B cell (primary cell): ENCODE data around the gene SOCS3. TPM values are rescaled to one million over a fixed set of nuclear protein-coding genes. Genes with fewer than 3 reads are reported as not detected.

Experiments
- ATAC-seq: fragments of 200-7000 bp; cut with Tn5 transposase; one replicate; pipeline ENCODE4 v1.10.0; 2021; ENCODE audit warnings: low read depth, mild to moderate bottlenecking, moderate number of reproducible peaks, moderate library complexity
- CTCF ChIA-PET: fragments of 350-600 bp; sonication (Branson Sonifier 250); formaldehyde crosslinking; loops from one replicate; lab custom pipeline; 2021; ENCODE audit warnings: antibody characterized with exemption, inconsistent platforms; lab: Charles Lee
- POLR2A ChIA-PET: fragments of 350-600 bp; sonication (Branson Sonifier 250); formaldehyde crosslinking; loops from one replicate; lab custom pipeline; 2021; ENCODE audit warnings: antibody characterized with exemption; lab: Charles Lee
- DNase-seq: peaks from one replicate; pipeline ENCODE4 v3.0.0; 2013
- H2AFZ ChIP-seq: 2 replicates; pipeline ENCODE4 v1.6.1; 2012; ENCODE audit warnings: mild to moderate bottlenecking, low read depth, low read length; ENCODE audit not compliant: insufficient read depth, poor library complexity, severe bottlenecking
- H3K27ac ChIP-seq, 2 donors: 1 replicate in 1 of 2; 2 replicates in 1 of 2; pipeline ENCODE4 v1.5.1; 2012 to 2013; ENCODE audit warnings: low read length in 2 of 2, mild to moderate bottlenecking in 2 of 2, moderate library complexity in 1 of 2
- H3K27me3 ChIP-seq, 4 experiments: fragments of 200-600 bp in 1 of 4; sonication (generic) in 1 of 4; replicated peaks in 1 of 4; 1 replicate in 2 of 4; 2 replicates in 2 of 4; pipeline versions ENCODE4 v1.6.1 to v1.7.0; 2013 to 2016; ENCODE audit warnings: low read length in 3 of 4, mild to moderate bottlenecking in 2 of 4, mixed read lengths in 1 of 4, moderate library complexity in 1 of 4; ENCODE audit not compliant: insufficient read depth in 4 of 4, control insufficient read depth in 3 of 4; ENCODE audit errors: control extremely low read depth in 1 of 4
- H3K36me3 ChIP-seq, 2 experiments: replicated peaks in 1 of 2; 1 replicate in 1 of 2; 2 replicates in 1 of 2; pipeline versions ENCODE4 v1.6.1 to v1.7.1; 2013; ENCODE audit warnings: low read length in 1 of 2; ENCODE audit not compliant: insufficient read depth in 2 of 2, control insufficient read depth in 1 of 2; ENCODE audit errors: control extremely low read depth in 1 of 2, extremely low read depth in 1 of 2
- H3K4me1 ChIP-seq, 2 donors: fragments of 200-600 bp in 1 of 2; sonication (generic) in 1 of 2; 1 replicate in 1 of 2; 2 replicates in 1 of 2; pipeline versions ENCODE4 v1.5.1 to v1.6.1; 2013 to 2017; ENCODE audit warnings: low read length in 2 of 2; ENCODE audit not compliant: control insufficient read depth in 2 of 2, insufficient read depth in 2 of 2
- H3K4me2 ChIP-seq: replicated peaks from 2 replicates; pipeline ENCODE3; 2012; ENCODE audit warnings: mild to moderate bottlenecking, low read depth, low read length; ENCODE audit not compliant: poor library complexity, severe bottlenecking
- H3K4me3 ChIP-seq, 5 experiments: fragments of 200-600 bp in 1 of 5; sonication (generic) in 1 of 5; 1 replicate in 3 of 5; 2 replicates in 2 of 5; pipeline versions ENCODE4 v1.5.1 to v1.7.0; 2011 to 2016; ENCODE audit warnings: low read length in 4 of 5, mild to moderate bottlenecking in 4 of 5, low read depth in 2 of 5, control low read depth in 1 of 5, moderate library complexity in 1 of 5; ENCODE audit not compliant: insufficient read depth in 1 of 5; ENCODE audit errors: control extremely low read depth in 1 of 5, extremely low read depth in 1 of 5
- H3K79me2 ChIP-seq: fragments of 200-600 bp; sonication (generic); one replicate; pipeline ENCODE4 v1.6.0; 2016; ENCODE audit warnings: low read length; ENCODE audit not compliant: control insufficient read depth, insufficient read depth
- H3K9ac ChIP-seq: fragments of 200-600 bp; sonication (generic); 2 replicates; pipeline ENCODE4 v1.6.1; 2017; ENCODE audit warnings: mild to moderate bottlenecking, low read length, moderate library complexity
- H3K9me3 ChIP-seq, 3 donors: one replicate each; pipeline versions ENCODE4 v1.6.1 to v1.7.1; 2013; ENCODE audit warnings: low read length in 2 of 3; ENCODE audit not compliant: control insufficient read depth in 2 of 3, insufficient read depth in 1 of 3; ENCODE audit errors: control extremely low read depth in 1 of 3
- H4K20me1 ChIP-seq: 2 replicates; pipeline ENCODE4 v1.6.0; 2012; ENCODE audit warnings: mild to moderate bottlenecking, low read length; ENCODE audit not compliant: insufficient read depth, control insufficient read depth, poor library complexity, severe bottlenecking
- H3K27ac Mint-ChIP-seq: one replicate; pipeline ENCODE4 v1.8.0; 2021; ENCODE audit warnings: mixed read lengths
- H3K27me3 Mint-ChIP-seq: one replicate; pipeline ENCODE4 v1.8.0; 2021; ENCODE audit warnings: mixed read lengths
- H3K4me1 Mint-ChIP-seq: one replicate; pipeline ENCODE4 v1.8.0; 2021; ENCODE audit warnings: mixed read lengths
- H3K4me3 Mint-ChIP-seq: one replicate; pipeline ENCODE4 v1.8.0; 2021; ENCODE audit warnings: mixed read lengths
- H3K9me3 Mint-ChIP-seq: one replicate; pipeline ENCODE4 v1.8.0; 2022; ENCODE audit warnings: mixed read lengths; ENCODE audit not compliant: insufficient read depth
- EZH2 ChIP-seq: IDR thresholded peaks from 2 replicates; pipeline ENCODE4 v1.6.1; 2012; ENCODE audit warnings: borderline replicate concordance, low read depth, mild to moderate bottlenecking, moderate library complexity, low read length; ENCODE audit not compliant: insufficient read depth, poor library complexity, severe bottlenecking
- WGBS: methylation state at CpG from one replicate; pipeline ENCODE4 v1.1.5; 2013; ENCODE audit warnings: missing lambda C conversion rate; ENCODE audit not compliant: insufficient coverage; 5-methylcytosine and 5-hydroxymethylcytosine counted together
- intact Hi-C: fragments of 100-400 bp; cut with micrococcal nuclease; formaldehyde crosslinking; loops from one replicate; pipeline ENCODE4 v1.10.0; 2022
- polyA plus RNA-seq: library from polyadenylated mRNA; depleted of rRNA; stranded (reverse); fragments of >200 nt; gene quantifications from 2 replicates; pipeline ENCODE4 v1.2.3, GENCODE V29; 2012
- total RNA-seq, 2 donors: library from RNA; stranded (reverse); fragments of 120-200 nt in 1 of 2; gene quantifications; 1 replicate in 1 of 2; 2 replicates in 1 of 2; pipeline versions ENCODE4 v1.2.3 to v1.2.4, GENCODE V29; 2013 to 2022
- TF ChIP-seq, protein P1 (sequence below): fragments of 200-600 bp; IDR thresholded peaks from one replicate; pipeline ENCODE4 v1.8.0; 2022; ENCODE audit warnings: antibody characterized with exemption, mild to moderate bottlenecking

Gene SOCS3
- total and polyA plus RNA-seq, 2 donors (not counting 1 experiment from before 2014, with no cell fraction given) = 41.8 to 67.6 TPM

DNA sequence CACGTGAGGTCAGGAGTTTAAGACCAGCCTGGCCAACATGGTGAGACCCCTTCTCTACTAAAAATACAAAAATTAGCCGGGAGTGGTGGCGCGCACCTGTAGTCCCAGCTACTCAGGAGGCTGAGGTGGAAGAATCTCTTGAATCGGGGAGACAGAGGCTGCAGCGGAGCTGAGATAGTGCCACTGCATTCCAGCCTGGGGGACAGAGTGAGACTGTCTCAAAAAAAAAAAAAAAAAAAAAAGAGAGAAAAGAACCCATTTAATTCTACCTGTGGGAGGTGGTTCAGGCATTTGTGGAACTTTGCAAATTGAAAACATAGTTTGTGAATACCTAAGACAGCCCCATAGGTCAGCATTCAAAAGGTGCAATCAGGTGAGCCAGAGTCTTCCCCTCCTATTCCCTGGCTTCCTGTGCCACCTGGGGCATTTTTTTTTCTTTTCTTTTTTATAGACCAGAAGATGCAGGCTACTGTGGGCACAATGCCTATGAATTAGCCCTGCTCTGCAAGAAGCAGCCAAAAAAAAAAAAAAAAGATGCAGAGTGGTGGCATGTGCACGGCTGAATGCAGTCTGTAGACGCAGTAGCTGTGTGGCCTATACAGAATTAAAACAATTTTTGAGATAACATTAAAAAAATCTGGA lies 9.1 kb upstream of the SOCS3 start:
- Histone ChIP-seq H3K9ac (no peak overlapping the region), H3K9me3 (peaks cover 0 to 4% (median 0%) of the 10 kb centered on the region in 3 donors), H3K4me3 (no peak overlapping the region), H3K27ac (no peak overlapping the region), H3K79me2 (no peaks in the 10 kb centered on the region), H3K36me3 (no peaks in the 10 kb centered on the region), H2AFZ (no peak overlapping the region), H3K27me3 (peaks cover 0 to 26% (median 5%) of the 10 kb centered on the region in 4 experiments), H3K4me1 (peaks cover 12 to 17% of the 10 kb centered on the region in 2 donors), H3K4me2 (no peak overlapping the region), H4K20me1 (no peaks in the 10 kb centered on the region)
- ChIA-PET POLR2A (interaction anchor here (0.7 to 0.9 kb wide), 3 partner anchors 10 to 49 kb away, joined by 3 to 6 read pairs (median 4); no protein-coding TSS in a partner anchor), CTCF (interaction anchor here (1.4 to 1.7 kb wide), 2 partner anchors 8 to 53 kb away, joined by 3 to 8 read pairs; partner anchors contain the start of gene SOCS3)
- TF ChIP-seq EZH2 = no peak
- TF ChIP-seq, protein P1, sequence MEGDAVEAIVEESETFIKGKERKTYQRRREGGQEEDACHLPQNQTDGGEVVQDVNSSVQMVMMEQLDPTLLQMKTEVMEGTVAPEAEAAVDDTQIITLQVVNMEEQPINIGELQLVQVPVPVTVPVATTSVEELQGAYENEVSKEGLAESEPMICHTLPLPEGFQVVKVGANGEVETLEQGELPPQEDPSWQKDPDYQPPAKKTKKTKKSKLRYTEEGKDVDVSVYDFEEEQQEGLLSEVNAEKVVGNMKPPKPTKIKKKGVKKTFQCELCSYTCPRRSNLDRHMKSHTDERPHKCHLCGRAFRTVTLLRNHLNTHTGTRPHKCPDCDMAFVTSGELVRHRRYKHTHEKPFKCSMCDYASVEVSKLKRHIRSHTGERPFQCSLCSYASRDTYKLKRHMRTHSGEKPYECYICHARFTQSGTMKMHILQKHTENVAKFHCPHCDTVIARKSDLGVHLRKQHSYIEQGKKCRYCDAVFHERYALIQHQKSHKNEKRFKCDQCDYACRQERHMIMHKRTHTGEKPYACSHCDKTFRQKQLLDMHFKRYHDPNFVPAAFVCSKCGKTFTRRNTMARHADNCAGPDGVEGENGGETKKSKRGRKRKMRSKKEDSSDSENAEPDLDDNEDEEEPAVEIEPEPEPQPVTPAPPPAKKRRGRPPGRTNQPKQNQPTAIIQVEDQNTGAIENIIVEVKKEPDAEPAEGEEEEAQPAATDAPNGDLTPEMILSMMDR = no peak
- Mint-ChIP-seq H3K9me3 (no peaks in the 10 kb centered on the region), H3K4me3 (no peak overlapping the region), H3K4me1 (peaks cover 5% of the 10 kb centered on the region), H3K27ac (no peak overlapping the region), H3K27me3 (peaks cover 28% of the 10 kb centered on the region)
- 100% methylated on average over 2 of the region's 8 CpGs for WGBS
- ATAC-seq (no peak), DNase-seq (no peak)
- intact Hi-C loops = no loop called here

DNA sequence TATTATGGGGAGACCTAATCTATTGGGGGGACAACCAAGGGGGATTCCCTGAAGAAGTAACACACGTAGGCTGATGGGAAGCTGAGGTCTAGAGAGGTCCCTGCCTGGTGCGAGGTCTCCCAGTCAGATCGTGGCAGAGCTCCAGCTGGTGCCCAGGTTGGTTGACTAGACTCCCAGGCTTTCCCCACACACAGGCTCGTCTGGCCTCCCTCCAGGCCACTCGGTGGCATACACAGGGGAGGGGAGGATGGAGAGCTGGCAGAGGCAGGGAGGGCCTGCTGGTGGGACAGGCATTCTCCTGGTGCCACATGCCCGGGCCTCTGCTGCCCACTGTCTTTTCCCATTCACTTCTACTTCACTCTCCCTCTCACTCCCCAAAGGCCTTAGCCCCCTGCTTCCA lies 8.5 kb upstream of the SOCS3 start:
- intact Hi-C loops = no loop called here
- H3K4me1 Mint-ChIP-seq = peaks cover 5% of the 10 kb centered on the region
- TF ChIP-seq EZH2 = no peak
- TF ChIP-seq, protein P1 = no peak
- ChIA-PET POLR2A (interaction anchor here (0.7 kb wide), 1 partner anchor 9 kb away, joined by 3 read pairs; no protein-coding TSS in a partner anchor), CTCF (interaction anchor here (1.4 kb wide), 2 partner anchors 10 to 54 kb away, joined by 3 read pairs; no protein-coding TSS in a partner anchor)
- no peaks in the 10 kb centered on the region for H3K36me3 ChIP-seq
- WGBS = 92% methylated on average over 2 of the region's 6 CpGs
- H3K27me3 Mint-ChIP-seq = peaks cover 32% of the 10 kb centered on the region
- no peak overlapping the region for H3K27ac Mint-ChIP-seq
- DNase-seq (no peak), ATAC-seq (no peak)
- H3K4me1 ChIP-seq = peaks cover 12 to 17% of the 10 kb centered on the region in 2 donors
- no peaks in the 10 kb centered on the region for H3K79me2 ChIP-seq
- no peak overlapping the region for H2AFZ ChIP-seq
- peaks cover 0 to 4% (median 0%) of the 10 kb centered on the region in 3 donors for H3K9me3 ChIP-seq
- no peak overlapping the region for H3K4me3 ChIP-seq
- no peak overlapping the region for H3K4me3 Mint-ChIP-seq
- H3K9ac ChIP-seq = no peak overlapping the region
- peaks cover 0 to 26% (median 5%) of the 10 kb centered on the region in 4 experiments for H3K27me3 ChIP-seq
- H3K9me3 Mint-ChIP-seq = no peaks in the 10 kb centered on the region
- H3K27ac ChIP-seq = no peak overlapping the region
- H3K4me2 ChIP-seq = no peak overlapping the region
- no peaks in the 10 kb centered on the region for H4K20me1 ChIP-seq
